Lower leg skin (tissue), 4 donors: ENCODE data around the gene RPL38. TPM values are rescaled to one million over a fixed set of nuclear protein-coding genes. Genes with fewer than 3 reads are reported as not detected.

Experiments used
- DNase-seq, 2 donors: peaks; one replicate each; pipeline ENCODE4 v3.0.0-alpha.2; 2019; ENCODE audit warnings: low spot score in 2 of 2
- H3K4me3 ChIP-seq: fragments of 200-600 bp; sonication (generic); 2 replicates; pipeline ENCODE4 v1.5.1; 2017; ENCODE audit warnings: mild to moderate bottlenecking, low read depth; ENCODE audit not compliant: poor library complexity, severe bottlenecking
- CTCF ChIP-seq, 3 donors: fragments of 450-650 bp; IDR thresholded peaks; one replicate each; pipeline ENCODE4 v1.5.1; 2016; ENCODE audit warnings: antibody characterized with exemption in 3 of 3, mild to moderate bottlenecking in 3 of 3, moderate library complexity in 2 of 3
- POLR2A ChIP-seq, 2 donors: fragments of 450-650 bp; IDR thresholded peaks; one replicate each; pipeline ENCODE4 v1.6.1; 2016 to 2017; ENCODE audit warnings: antibody characterized with exemption in 2 of 2, mild to moderate bottlenecking in 1 of 2, moderate library complexity in 1 of 2
- WGBS, 2 donors: methylation state at CpG; one replicate each; pipeline ENCODE4 v1.1.5; 2018; 5-methylcytosine and 5-hydroxymethylcytosine counted together
- intact Hi-C: fragments of 100-400 bp; cut with DNase I; formaldehyde crosslinking; loops from one replicate; pipeline ENCODE4 v1.15.0; 2023; ENCODE audit warnings: low total_unique reads
- total RNA-seq, 4 donors: library from RNA; depleted of rRNA; stranded (reverse); fragments of >200 nt; gene quantifications; one replicate each; pipeline ENCODE4 v1.1.0, GENCODE V29; 2016

RPL38 gene
- total RNA-seq, 4 donors from 2014 or later = 618 to 1,333 (median 950) TPM

GRCh38 chr17:74233937-74234336, 30.5 kb downstream of the RPL38 start:
- H3K4me3 ChIP-seq = no peak overlapping the region
- no peak for DNase-seq
- intact Hi-C loops = no loop called here
- 92 to 93% methylated on average over 8 of the region's 8 CpGs for WGBS, 2 donors
- no peak for TF ChIP-seq CTCF (IDR thresholded peaks at IDR 0.05)
- no peak for TF ChIP-seq POLR2A (IDR thresholded peaks at IDR 0.05)

- TF ChIP-seq POLR2A (IDR thresholded peaks at IDR 0.05) = no peak
- TF ChIP-seq CTCF (IDR thresholded peaks at IDR 0.05) = no peak
- intact Hi-C loops = no loop called here
- WGBS, 2 donors = 77 to 91% methylated on average over 1 of the region's 1 CpG
- no peak overlapping the region for H3K4me3 ChIP-seq
- no peak for DNase-seq
Measured at GRCh38 chr17:74234486-74234885, 31.0 kb downstream of the RPL38 start.

- WGBS, 2 donors = 65 to 77% methylated on average over 19 of the region's 19 CpGs
- TF ChIP-seq CTCF (IDR thresholded peaks at IDR 0.05) (no peak), POLR2A (IDR thresholded peaks at IDR 0.05) (no peak)
- DNase-seq = no peak
- intact Hi-C loops = no loop called here
- H3K4me3 ChIP-seq = no peak overlapping the region
Measured at GRCh38 chr17:74235040-74235581, 31.6 kb downstream of the RPL38 start.

- intact Hi-C loops = no loop called here
- TF ChIP-seq POLR2A (IDR thresholded peaks at IDR 0.05) (no peak), CTCF (IDR thresholded peaks at IDR 0.05) (no peak)
- H3K4me3 ChIP-seq = no peak overlapping the region
- 69 to 75% methylated on average over 8 of the region's 8 CpGs for WGBS, 2 donors
- no peak for DNase-seq
Measured at GRCh38 chr17:74235911-74236371, 32.5 kb downstream of the RPL38 start.

GRCh38 chr17:74237321-74237720, 33.8 kb downstream of the RPL38 start:
- H3K4me3 ChIP-seq = no peak overlapping the region
- 92 to 97% methylated on average over 12 of the region's 12 CpGs for WGBS, 2 donors
- intact Hi-C loops = no loop called here
- TF ChIP-seq POLR2A (IDR thresholded peaks at IDR 0.05) (no peak), CTCF (IDR thresholded peaks at IDR 0.05) (no peak)
- DNase-seq = no peak

GRCh38 chr17:74239172-74239571, 35.7 kb downstream of the RPL38 start:
- WGBS, 2 donors = 57 to 70% methylated on average over 8 to 10 of the region's 10 CpGs
- intact Hi-C loops = no loop called here
- TF ChIP-seq CTCF (IDR thresholded peaks at IDR 0.05) = no peak
- no peak for TF ChIP-seq POLR2A (IDR thresholded peaks at IDR 0.05)
- no peak overlapping the region for H3K4me3 ChIP-seq
- peak; percentile 62 to 91 for DNase-seq
